GM12878 (cell line): Measurements from ENCODE around the gene SMAP1. TPM values are rescaled to one million over a fixed set of nuclear protein-coding genes. Genes with fewer than 3 reads are reported as not detected.

Experiments used
- ASH2L ChIP-seq: fragments of 300-600, 200-600 bp; sonication (generic); IDR thresholded peaks from 2 replicates; pipeline ENCODE4 v1.6.1; 2017; ENCODE audit warnings: low read depth, mild to moderate bottlenecking, borderline replicate concordance
- CBX3 ChIP-seq: fragments of 200-600 bp; sonication (generic); IDR thresholded peaks from 2 replicates; pipeline ENCODE4 v1.6.1; 2016; ENCODE audit warnings: low read depth, borderline replicate concordance
- RAD51 ChIP-seq: fragments of 450-650 bp; IDR thresholded peaks from 2 replicates; pipeline ENCODE4 v1.6.1; 2016; ENCODE audit warnings: moderate library complexity, mild to moderate bottlenecking, inconsistent platforms
- RELA ChIP-seq: fragments of 450-650 bp; IDR thresholded peaks from 2 replicates; pipeline ENCODE4 v1.8.0; 2014; ENCODE audit warnings: borderline replicate concordance; ENCODE audit not compliant: partially characterized antibody
- SIX5 ChIP-seq: IDR thresholded peaks from 2 replicates; pipeline ENCODE4 v1.6.1; 2011; ENCODE audit warnings: mild to moderate bottlenecking, low read depth, low read length, moderate library complexity; ENCODE audit not compliant: severe bottlenecking
- ZBTB33 ChIP-seq: fragments of 450-650 bp; IDR thresholded peaks from 2 replicates; pipeline ENCODE4 v1.6.1; 2017; ENCODE audit warnings: mild to moderate bottlenecking
- ZNF592 ChIP-seq: fragments of 450-650 bp; IDR thresholded peaks from 2 replicates; pipeline ENCODE4 v1.6.1; 2017; ENCODE audit warnings: mild to moderate bottlenecking, moderate library complexity
- polyA plus RNA-seq, 11 experiments: library from polyadenylated mRNA; depleted of rRNA in 4 of 11; unstranded in 6 of 11; stranded (reverse) in 5 of 11; fragments of >200 nt; fragmentation: Nextera tagmentation in 4 of 11; fragmentation: Illumina TruSeq in 1 of 11; extraction: Ambion mirVana in 4 of 11; extraction: Trizol in 1 of 11; gene quantifications; 1 replicate in 1 of 11; 2 replicates in 10 of 11; pipeline versions ENCODE4 v1.2.1 to v1.2.3, GENCODE V29; 2011 to 2016; ENCODE audit warnings: inconsistent platforms in 2 of 11, missing spikeins in 2 of 11, low read depth in 1 of 11
- total RNA-seq, 4 experiments: library from RNA; depleted of rRNA in 3 of 4; stranded (reverse); fragments of >200 nt in 3 of 4; fragmentation: Illumina TruSeq in 1 of 4; extraction: Trizol in 1 of 4; gene quantifications; 2 replicates each; pipeline versions ENCODE4 v1.2.1 to v1.2.3, GENCODE V29; 2013 to 2021

Gene SMAP1
- total and polyA plus RNA-seq, 10 of the 15 experiments (the other 5 are each of a cell fraction or from before 2014, with no cell fraction given), result 13.7 to 33.9 (median 25.3) TPM

DNA sequence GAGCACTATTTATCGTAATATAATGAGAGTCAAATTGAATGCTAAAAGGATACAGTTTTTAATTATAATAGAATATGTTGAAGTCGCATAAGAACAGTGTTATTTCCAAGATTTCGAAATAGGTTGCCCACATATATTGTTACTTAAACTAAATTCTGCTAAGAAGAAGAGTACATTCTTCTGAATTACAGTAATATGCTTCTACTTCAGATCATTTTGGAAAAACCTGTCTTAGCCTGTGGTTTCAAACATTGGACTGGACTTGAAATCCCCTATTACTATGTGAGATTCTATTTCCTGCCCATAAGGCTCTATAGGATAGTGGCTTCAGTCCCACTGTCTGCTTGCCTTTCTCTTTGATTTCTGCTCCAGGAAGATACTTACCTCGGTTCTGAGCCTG, 152.0 kb downstream of the SMAP1 start (continued):
- no peak for TF ChIP-seq ZNF592
- TF ChIP-seq RELA, result no peak
- TF ChIP-seq RAD51, result no peak
- no peak for TF ChIP-seq ASH2L
- no peak for TF ChIP-seq CBX3
- no peak for TF ChIP-seq ZBTB33
- no peak for TF ChIP-seq SIX5
